Osteocyte (in vitro differentiated cells): Measurements from ENCODE around the gene CDS1. TPM values are rescaled to one million over a fixed set of nuclear protein-coding genes. Genes with fewer than 3 reads are reported as not detected.

ENCODE experiments used
- DNase-seq: peaks from one replicate; pipeline ENCODE4 v3.0.0; 2021; ENCODE audit warnings: mixed read lengths; ENCODE audit not compliant: unreplicated experiment; ENCODE audit errors: extremely low spot score
- H3K27ac Mint-ChIP-seq: one replicate; pipeline ENCODE4 v1.8.0; 2021; ENCODE audit warnings: mild to moderate bottlenecking, mixed read lengths; ENCODE audit not compliant: unreplicated experiment
- H3K27me3 Mint-ChIP-seq: one replicate; pipeline ENCODE4 v1.8.0; 2021; ENCODE audit warnings: mixed read lengths; ENCODE audit not compliant: unreplicated experiment
- H3K36me3 Mint-ChIP-seq: one replicate; pipeline ENCODE4 v1.8.0; 2021; ENCODE audit warnings: mixed read lengths; ENCODE audit not compliant: unreplicated experiment
- H3K4me1 Mint-ChIP-seq: one replicate; pipeline ENCODE4 v1.8.0; 2021; ENCODE audit warnings: mixed read lengths; ENCODE audit not compliant: unreplicated experiment
- H3K4me3 Mint-ChIP-seq: one replicate; pipeline ENCODE4 v1.8.0; 2021; ENCODE audit warnings: mild to moderate bottlenecking, moderate library complexity, mixed read lengths; ENCODE audit not compliant: unreplicated experiment
- H3K9me3 Mint-ChIP-seq: one replicate; pipeline ENCODE4 v1.8.0; 2021; ENCODE audit warnings: mixed read lengths; ENCODE audit not compliant: unreplicated experiment
- total RNA-seq: library from RNA; stranded (reverse); gene quantifications from 2 replicates; pipeline ENCODE4 v1.2.1, GENCODE V29; 2021
- TF ChIP-seq, protein P1 (sequence below): fragments of 200-600 bp; sonication (generic); IDR thresholded peaks from 2 replicates; pipeline ENCODE4 v1.5.0; 2021; ENCODE audit warnings: antibody characterized with exemption, mild to moderate bottlenecking, moderate library complexity

The CDS1 gene
- total RNA-seq, 1 donor from 2014 or later, result not detected

DNA sequence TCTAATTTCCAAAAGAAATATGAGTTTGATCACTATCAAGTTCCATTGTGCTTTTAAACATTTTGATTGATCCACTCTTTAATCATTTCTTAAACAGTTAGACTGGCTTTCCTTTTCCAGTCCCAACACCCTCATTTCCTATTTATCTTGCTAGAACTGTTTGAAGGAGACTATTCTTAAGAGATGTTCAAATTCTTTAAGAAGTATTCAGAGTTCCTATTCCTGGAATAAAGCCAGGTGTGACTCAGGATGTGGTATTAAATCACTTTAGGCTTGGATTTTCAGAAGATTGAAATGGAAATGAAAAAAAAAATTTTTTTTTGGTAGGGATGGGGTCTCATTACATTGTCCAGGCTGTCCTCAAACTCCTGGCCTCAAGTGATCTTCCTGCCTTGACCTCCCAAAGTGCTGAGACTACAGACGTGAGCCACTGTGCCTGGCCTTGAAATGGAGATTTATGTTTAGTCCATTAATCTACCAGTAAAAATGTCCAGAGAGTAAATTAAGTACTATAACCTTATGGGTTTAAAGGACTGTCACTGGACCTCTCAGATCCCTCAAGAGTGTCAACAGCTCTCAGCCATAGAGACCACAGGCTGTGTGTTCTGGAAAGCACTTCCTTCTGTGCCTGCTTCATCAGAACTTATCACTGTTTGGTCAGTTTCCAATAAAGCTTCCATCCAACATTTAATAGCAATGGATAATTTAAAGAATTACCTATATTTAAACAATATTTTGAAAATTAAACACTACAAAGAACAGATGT lies 90.7 kb downstream of the CDS1 start:
- H3K9me3 Mint-ChIP-seq, result no peaks in the 10 kb centered on the region
- H3K4me3 Mint-ChIP-seq, result no peak overlapping the region
- TF ChIP-seq, protein P1, sequence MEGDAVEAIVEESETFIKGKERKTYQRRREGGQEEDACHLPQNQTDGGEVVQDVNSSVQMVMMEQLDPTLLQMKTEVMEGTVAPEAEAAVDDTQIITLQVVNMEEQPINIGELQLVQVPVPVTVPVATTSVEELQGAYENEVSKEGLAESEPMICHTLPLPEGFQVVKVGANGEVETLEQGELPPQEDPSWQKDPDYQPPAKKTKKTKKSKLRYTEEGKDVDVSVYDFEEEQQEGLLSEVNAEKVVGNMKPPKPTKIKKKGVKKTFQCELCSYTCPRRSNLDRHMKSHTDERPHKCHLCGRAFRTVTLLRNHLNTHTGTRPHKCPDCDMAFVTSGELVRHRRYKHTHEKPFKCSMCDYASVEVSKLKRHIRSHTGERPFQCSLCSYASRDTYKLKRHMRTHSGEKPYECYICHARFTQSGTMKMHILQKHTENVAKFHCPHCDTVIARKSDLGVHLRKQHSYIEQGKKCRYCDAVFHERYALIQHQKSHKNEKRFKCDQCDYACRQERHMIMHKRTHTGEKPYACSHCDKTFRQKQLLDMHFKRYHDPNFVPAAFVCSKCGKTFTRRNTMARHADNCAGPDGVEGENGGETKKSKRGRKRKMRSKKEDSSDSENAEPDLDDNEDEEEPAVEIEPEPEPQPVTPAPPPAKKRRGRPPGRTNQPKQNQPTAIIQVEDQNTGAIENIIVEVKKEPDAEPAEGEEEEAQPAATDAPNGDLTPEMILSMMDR, result no peak
- H3K36me3 Mint-ChIP-seq, result peaks cover 54% of the 10 kb centered on the region
- no peak for DNase-seq
- peaks cover 12% of the 10 kb centered on the region for H3K4me1 Mint-ChIP-seq
- H3K27ac Mint-ChIP-seq, result peak overlapping the region; percentile 69
- H3K27me3 Mint-ChIP-seq, result no peaks in the 10 kb centered on the region

DNA sequence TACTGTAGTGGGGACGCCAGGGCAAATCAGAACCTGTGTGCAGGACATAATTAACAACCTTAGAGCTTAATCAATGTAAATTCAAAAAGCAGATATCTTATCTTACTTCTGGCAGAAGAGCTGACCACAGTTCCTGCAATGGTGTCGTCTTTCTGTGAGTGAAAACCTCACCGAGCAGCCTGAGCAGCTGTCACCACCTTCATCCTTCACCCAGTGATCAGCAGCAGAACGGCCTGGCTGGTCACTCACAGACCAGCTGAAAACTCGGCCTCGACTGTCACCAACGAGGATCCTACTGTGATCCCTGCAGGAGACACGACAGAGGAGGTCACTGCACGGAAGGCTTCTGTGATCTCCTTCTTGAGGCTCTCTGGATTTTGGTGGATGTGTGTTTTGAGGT lies 94.2 kb downstream of the CDS1 start:
- no peak overlapping the region for H3K4me3 Mint-ChIP-seq
- peaks cover 20% of the 10 kb centered on the region for H3K4me1 Mint-ChIP-seq
- no peaks in the 10 kb centered on the region for H3K9me3 Mint-ChIP-seq
- TF ChIP-seq, protein P1, result no peak
- no peak for DNase-seq
- no peak overlapping the region for H3K27ac Mint-ChIP-seq
- H3K36me3 Mint-ChIP-seq, result peaks cover 59% of the 10 kb centered on the region
- no peaks in the 10 kb centered on the region for H3K27me3 Mint-ChIP-seq

DNA sequence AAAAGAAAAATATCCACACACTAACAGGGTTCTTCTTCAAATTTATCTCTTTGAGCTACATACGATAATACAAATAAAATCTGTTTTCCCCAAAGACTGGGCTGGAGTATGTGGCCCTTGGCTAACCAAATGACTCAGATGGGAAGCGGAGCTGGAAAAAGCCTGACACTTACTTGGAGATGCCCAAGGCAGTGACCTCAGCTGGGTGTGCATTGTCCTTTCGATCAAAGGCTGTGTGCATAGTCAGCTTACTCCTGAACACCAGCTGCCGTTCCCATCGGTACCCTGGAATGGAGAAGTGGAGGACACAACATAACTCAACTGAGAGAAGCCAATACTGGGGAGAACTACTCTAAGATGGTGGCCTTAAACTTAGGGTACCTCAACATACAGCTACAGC lies 95.1 kb downstream of the CDS1 start:
- Mint-ChIP-seq H3K4me1 (peaks cover 20% of the 10 kb centered on the region), H3K4me3 (no peak overlapping the region), H3K36me3 (peaks cover 55% of the 10 kb centered on the region), H3K27ac (no peak overlapping the region), H3K27me3 (no peaks in the 10 kb centered on the region), H3K9me3 (no peaks in the 10 kb centered on the region)
- no peak for DNase-seq
- TF ChIP-seq, protein P1, result no peak

DNA sequence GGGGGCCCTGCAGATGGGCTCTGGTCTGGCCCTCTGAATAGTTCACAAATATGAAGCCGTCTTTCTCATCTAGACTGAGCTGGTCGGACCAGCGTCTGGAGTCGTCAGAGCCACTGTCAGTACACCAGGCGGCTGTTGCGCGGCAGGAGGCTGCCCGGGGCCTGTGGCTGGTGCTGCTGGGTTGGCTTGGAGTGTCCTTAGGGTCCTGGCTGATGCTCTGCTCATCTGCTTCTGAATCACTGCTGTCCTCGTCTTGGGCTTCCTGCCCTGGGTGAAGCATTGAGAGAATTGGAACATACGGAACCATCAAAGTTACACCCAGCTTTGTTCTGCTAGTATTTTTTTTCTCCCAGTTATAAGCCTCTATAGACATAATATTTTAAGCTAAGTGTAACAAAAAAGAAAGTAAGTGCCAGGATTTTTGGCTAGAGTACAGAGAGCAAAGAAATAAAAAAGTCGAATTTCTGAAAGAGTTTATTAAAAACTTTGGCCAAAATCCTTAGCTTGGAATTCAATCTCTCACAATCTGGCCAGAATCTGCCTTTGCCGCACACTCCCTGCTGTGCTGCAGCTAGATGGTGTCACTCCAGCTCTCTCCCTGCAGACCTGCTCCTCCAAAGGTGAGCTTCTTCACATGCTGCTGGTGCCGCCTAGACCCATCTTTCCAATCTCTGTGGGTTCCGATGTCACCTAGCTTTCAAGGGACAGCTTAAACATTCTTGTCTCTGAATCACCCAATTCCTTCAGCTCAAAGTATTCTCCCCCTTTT lies 96.2 kb downstream of the CDS1 start:
- Mint-ChIP-seq H3K27me3 (no peaks in the 10 kb centered on the region), H3K4me3 (no peak overlapping the region), H3K4me1 (peaks cover 20% of the 10 kb centered on the region), H3K36me3 (peaks cover 64% of the 10 kb centered on the region), H3K9me3 (no peaks in the 10 kb centered on the region), H3K27ac (no peak overlapping the region)
- no peak for DNase-seq
- TF ChIP-seq, protein P1, result no peak

DNA sequence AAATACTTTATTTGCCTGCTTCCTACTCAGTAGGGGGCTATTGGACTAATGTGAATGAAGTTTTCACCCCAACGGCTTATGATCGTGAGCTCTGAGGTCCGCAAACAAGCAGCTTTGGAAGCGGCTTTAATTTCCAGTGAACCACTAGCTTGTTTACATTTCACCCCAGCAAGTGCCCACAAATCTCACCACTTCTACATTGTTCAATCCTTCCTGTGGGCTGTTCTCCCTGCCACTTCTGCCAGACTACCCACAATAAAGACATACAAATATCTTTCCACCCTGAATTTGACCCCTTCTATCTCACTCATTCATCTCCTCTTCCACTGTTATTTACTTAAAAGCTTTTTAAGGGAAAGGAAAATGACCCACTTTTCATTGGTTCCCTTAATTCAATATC lies 98.0 kb downstream of the CDS1 start:
- H3K4me1 Mint-ChIP-seq, result peaks cover 20% of the 10 kb centered on the region
- H3K27me3 Mint-ChIP-seq, result no peaks in the 10 kb centered on the region
- TF ChIP-seq, protein P1, result no peak
- DNase-seq, result no peak
- no peak overlapping the region for H3K4me3 Mint-ChIP-seq
- peaks cover 71% of the 10 kb centered on the region for H3K36me3 Mint-ChIP-seq
- H3K9me3 Mint-ChIP-seq, result no peaks in the 10 kb centered on the region
- no peak overlapping the region for H3K27ac Mint-ChIP-seq
